Measurements from ENCODE around the gene TRPM5. TPM values are rescaled to one million over a fixed set of nuclear protein-coding genes. Genes with fewer than 3 reads are reported as not detected.

TRPM5 gene
- total RNA-seq, 2 donors from 2014 or later, result 0.07 TPM; not detected in 1

GRCh38 chr11:2415171-2415570 lies 29.1 kb downstream of the TRPM5 start:
- H3K27me3 Mint-ChIP-seq (ENCODE audit: low read depth), result no peaks in the 10 kb centered on the region
- no peak overlapping the region for H3K4me3 Mint-ChIP-seq
- no peaks in the 10 kb centered on the region for H3K36me3 Mint-ChIP-seq (ENCODE audit: insufficient read depth in 2 of 2)
- H3K9me3 Mint-ChIP-seq, result no peaks in the 10 kb centered on the region
- DNase-seq (no peak), ATAC-seq (replicated peaks in 1 of 2) (no peak)
- H3K27ac Mint-ChIP-seq, result no peak overlapping the region
- no peaks in the 10 kb centered on the region for H3K4me1 Mint-ChIP-seq (ENCODE audit: low read depth)

GRCh38 chr11:2414616-2415015 lies 29.7 kb downstream of the TRPM5 start:
- no peak overlapping the region for H3K4me3 Mint-ChIP-seq
- H3K9me3 Mint-ChIP-seq, result no peaks in the 10 kb centered on the region
- no peaks in the 10 kb centered on the region for H3K4me1 Mint-ChIP-seq (ENCODE audit: low read depth)
- no peak overlapping the region for H3K27ac Mint-ChIP-seq
- H3K36me3 Mint-ChIP-seq (ENCODE audit: insufficient read depth in 2 of 2), result no peaks in the 10 kb centered on the region
- ATAC-seq (replicated peaks in 1 of 2) (no peak), DNase-seq (no peak)
- H3K27me3 Mint-ChIP-seq (ENCODE audit: low read depth), result no peaks in the 10 kb centered on the region

- ATAC-seq (replicated peaks in 1 of 2), result no peak
- Mint-ChIP-seq H3K36me3 (ENCODE audit: insufficient read depth in 2 of 2) (no peaks in the 10 kb centered on the region), H3K9me3 (no peaks in the 10 kb centered on the region), H3K4me1 (ENCODE audit: low read depth) (no peaks in the 10 kb centered on the region), H3K27me3 (ENCODE audit: low read depth) (no peaks in the 10 kb centered on the region), H3K4me3 (no peak overlapping the region), H3K27ac (no peak overlapping the region)
- no peak for DNase-seq
Measured at GRCh38 chr11:2413742-2414579, 30.4 kb downstream of the TRPM5 start.

GRCh38 chr11:2412323-2412722 lies 32.0 kb downstream of the TRPM5 start:
- no peaks in the 10 kb centered on the region for H3K36me3 Mint-ChIP-seq (ENCODE audit: insufficient read depth in 2 of 2)
- H3K27ac Mint-ChIP-seq, result no peak overlapping the region
- no peak for ATAC-seq (replicated peaks in 1 of 2)
- DNase-seq, result no peak
- no peaks in the 10 kb centered on the region for H3K27me3 Mint-ChIP-seq (ENCODE audit: low read depth)
- H3K9me3 Mint-ChIP-seq, result no peaks in the 10 kb centered on the region
- H3K4me1 Mint-ChIP-seq (ENCODE audit: low read depth), result no peaks in the 10 kb centered on the region
- H3K4me3 Mint-ChIP-seq, result no peak overlapping the region

GRCh38 chr11:2411446-2412305 lies 32.6 kb downstream of the TRPM5 start:
- DNase-seq (no peak), ATAC-seq (replicated peaks in 1 of 2) (no peak)
- Mint-ChIP-seq H3K4me3 (no peak overlapping the region), H3K36me3 (ENCODE audit: insufficient read depth in 2 of 2) (no peaks in the 10 kb centered on the region), H3K4me1 (ENCODE audit: low read depth) (no peaks in the 10 kb centered on the region), H3K27me3 (ENCODE audit: low read depth) (no peaks in the 10 kb centered on the region), H3K27ac (no peak overlapping the region), H3K9me3 (no peaks in the 10 kb centered on the region)

- Mint-ChIP-seq H3K27me3 (ENCODE audit: low read depth) (no peaks in the 10 kb centered on the region), H3K4me3 (no peak overlapping the region), H3K4me1 (ENCODE audit: low read depth) (no peaks in the 10 kb centered on the region), H3K27ac (no peak overlapping the region), H3K36me3 (ENCODE audit: insufficient read depth in 2 of 2) (no peaks in the 10 kb centered on the region), H3K9me3 (no peaks in the 10 kb centered on the region)
- no peak for DNase-seq
- ATAC-seq (replicated peaks in 1 of 2), result no peak
Measured at GRCh38 chr11:2410616-2411015, 33.7 kb downstream of the TRPM5 start.

GRCh38 chr11:2409611-2410468 lies 34.5 kb downstream of the TRPM5 start:
- Mint-ChIP-seq H3K9me3 (no peaks in the 10 kb centered on the region), H3K27me3 (ENCODE audit: low read depth) (no peaks in the 10 kb centered on the region), H3K4me3 (no peak overlapping the region), H3K36me3 (ENCODE audit: insufficient read depth in 2 of 2) (no peaks in the 10 kb centered on the region), H3K27ac (no peak overlapping the region), H3K4me1 (ENCODE audit: low read depth) (no peaks in the 10 kb centered on the region)
- no peak for DNase-seq
- ATAC-seq (replicated peaks in 1 of 2), result no peak

- Mint-ChIP-seq H3K36me3 (ENCODE audit: insufficient read depth in 2 of 2) (no peaks in the 10 kb centered on the region), H3K4me1 (ENCODE audit: low read depth) (no peaks in the 10 kb centered on the region), H3K9me3 (no peaks in the 10 kb centered on the region), H3K27me3 (ENCODE audit: low read depth) (no peaks in the 10 kb centered on the region), H3K27ac (no peak overlapping the region), H3K4me3 (no peak overlapping the region)
- DNase-seq, result no peak
- no peak for ATAC-seq (replicated peaks in 1 of 2)
Measured at GRCh38 chr11:2409126-2409525, 35.2 kb downstream of the TRPM5 start.

- H3K4me3 Mint-ChIP-seq, result no peak overlapping the region
- DNase-seq, result no peak
- H3K36me3 Mint-ChIP-seq (ENCODE audit: insufficient read depth in 2 of 2), result no peaks in the 10 kb centered on the region
- no peak overlapping the region for H3K27ac Mint-ChIP-seq
- ATAC-seq (replicated peaks in 1 of 2), result no peak
- H3K9me3 Mint-ChIP-seq, result no peaks in the 10 kb centered on the region
- H3K27me3 Mint-ChIP-seq (ENCODE audit: low read depth), result no peaks in the 10 kb centered on the region
- H3K4me1 Mint-ChIP-seq (ENCODE audit: low read depth), result no peaks in the 10 kb centered on the region
Measured at GRCh38 chr11:2408671-2409070, 35.6 kb downstream of the TRPM5 start.

- Mint-ChIP-seq H3K4me3 (no peak overlapping the region), H3K9me3 (no peaks in the 10 kb centered on the region), H3K4me1 (ENCODE audit: low read depth) (peaks cover 5% of the 10 kb centered on the region), H3K36me3 (ENCODE audit: insufficient read depth in 2 of 2) (no peaks in the 10 kb centered on the region), H3K27ac (no peak overlapping the region), H3K27me3 (ENCODE audit: low read depth) (no peaks in the 10 kb centered on the region)
- DNase-seq (no peak), ATAC-seq (replicated peaks in 1 of 2) (no peak)
Measured at GRCh38 chr11:2406878-2407410, 37.4 kb downstream of the TRPM5 start.

GRCh38 chr11:2406451-2406850 lies 37.9 kb downstream of the TRPM5 start:
- no peak for ATAC-seq (replicated peaks in 1 of 2)
- H3K4me1 Mint-ChIP-seq (ENCODE audit: low read depth), result peaks cover 10% of the 10 kb centered on the region
- H3K27ac Mint-ChIP-seq, result no peak overlapping the region
- no peak overlapping the region for H3K4me3 Mint-ChIP-seq
- no peak for DNase-seq
- H3K9me3 Mint-ChIP-seq, result no peaks in the 10 kb centered on the region
- H3K27me3 Mint-ChIP-seq (ENCODE audit: low read depth), result no peaks in the 10 kb centered on the region
- H3K36me3 Mint-ChIP-seq (ENCODE audit: insufficient read depth in 2 of 2), result no peaks in the 10 kb centered on the region

- no peaks in the 10 kb centered on the region for H3K27me3 Mint-ChIP-seq (ENCODE audit: low read depth)
- H3K27ac Mint-ChIP-seq, result no peak overlapping the region
- no peaks in the 10 kb centered on the region for H3K36me3 Mint-ChIP-seq (ENCODE audit: insufficient read depth in 2 of 2)
- ATAC-seq (replicated peaks in 1 of 2), result no peak
- H3K4me1 Mint-ChIP-seq (ENCODE audit: low read depth), result peaks cover 14% of the 10 kb centered on the region
- DNase-seq, result no peak
- H3K4me3 Mint-ChIP-seq, result no peak overlapping the region
- H3K9me3 Mint-ChIP-seq, result no peaks in the 10 kb centered on the region
Measured at GRCh38 chr11:2404735-2405196, 39.5 kb downstream of the TRPM5 start.

All from activated T-cell treated with anti-CD3 and anti-CD28 coated beads, Interleukin-2, amount 50 U/mL, for 72 hours (primary cell).